Measurements from ENCODE around the gene KCNA10.
"Not testable (repeated sequence)": the region's sequence is repeated elsewhere in the genome, so short reads cannot be mapped to it uniquely, and the experiment has no call there.

The KCNA10 gene

GRCh38 chr1:110526201-110526780 is 7.3 kb upstream of the KCNA10 start:
- H3K9me3 ChIP-seq (ENCODE audit: control insufficient read depth, low read length) = no peaks in the 10 kb centered on the region
- H3K36me3 ChIP-seq (ENCODE audit: control insufficient read depth, insufficient read depth, low read length) = no peaks in the 10 kb centered on the region
- H3K4me3 ChIP-seq (ENCODE audit: low read length) = no peak overlapping the region
- peaks cover 7% of the 10 kb centered on the region for H3K4me1 ChIP-seq (ENCODE audit: control insufficient read depth, insufficient read depth, low read length)
- H3K27me3 ChIP-seq (ENCODE audit: control insufficient read depth, insufficient read depth, low read length) = peaks cover 32% of the 10 kb centered on the region
- no peak overlapping the region for H3K9ac ChIP-seq (ENCODE audit: low read length)

GRCh38 chr1:110525249-110525595 is 6.2 kb upstream of the KCNA10 start:
- no peaks in the 10 kb centered on the region for H3K36me3 ChIP-seq (ENCODE audit: control insufficient read depth, insufficient read depth, low read length)
- no peaks in the 10 kb centered on the region for H3K9me3 ChIP-seq (ENCODE audit: control insufficient read depth, low read length)
- H3K4me1 ChIP-seq (ENCODE audit: control insufficient read depth, insufficient read depth, low read length) = peaks cover 7% of the 10 kb centered on the region
- peaks cover 38% of the 10 kb centered on the region for H3K27me3 ChIP-seq (ENCODE audit: control insufficient read depth, insufficient read depth, low read length)
- no peak overlapping the region for H3K4me3 ChIP-seq (ENCODE audit: low read length)
- no peak overlapping the region for H3K9ac ChIP-seq (ENCODE audit: low read length)

- no peaks in the 10 kb centered on the region for H3K9me3 ChIP-seq (ENCODE audit: control insufficient read depth, low read length)
- H3K4me3 ChIP-seq (ENCODE audit: low read length) = no peak overlapping the region
- peaks cover 38% of the 10 kb centered on the region for H3K27me3 ChIP-seq (ENCODE audit: control insufficient read depth, insufficient read depth, low read length)
- no peak overlapping the region for H3K9ac ChIP-seq (ENCODE audit: low read length)
- peaks cover 7% of the 10 kb centered on the region for H3K4me1 ChIP-seq (ENCODE audit: control insufficient read depth, insufficient read depth, low read length)
- no peaks in the 10 kb centered on the region for H3K36me3 ChIP-seq (ENCODE audit: control insufficient read depth, insufficient read depth, low read length)
Measured at GRCh38 chr1:110524311-110525248, 5.6 kb upstream of the KCNA10 start.

GRCh38 chr1:110523011-110523410 is 4.0 kb upstream of the KCNA10 start:
- H3K36me3 ChIP-seq (ENCODE audit: control insufficient read depth, insufficient read depth, low read length) = no peaks in the 10 kb centered on the region
- H3K4me1 ChIP-seq (ENCODE audit: control insufficient read depth, insufficient read depth, low read length) = peaks cover 7% of the 10 kb centered on the region
- peaks cover 38% of the 10 kb centered on the region for H3K27me3 ChIP-seq (ENCODE audit: control insufficient read depth, insufficient read depth, low read length)
- no peak overlapping the region for H3K9ac ChIP-seq (ENCODE audit: low read length)
- no peak overlapping the region for H3K4me3 ChIP-seq (ENCODE audit: low read length)
- no peaks in the 10 kb centered on the region for H3K9me3 ChIP-seq (ENCODE audit: control insufficient read depth, low read length)

- H3K4me3 ChIP-seq (ENCODE audit: low read length) = no peak overlapping the region
- peaks cover 7% of the 10 kb centered on the region for H3K4me1 ChIP-seq (ENCODE audit: control insufficient read depth, insufficient read depth, low read length)
- H3K9me3 ChIP-seq (ENCODE audit: control insufficient read depth, low read length) = no peaks in the 10 kb centered on the region
- no peaks in the 10 kb centered on the region for H3K36me3 ChIP-seq (ENCODE audit: control insufficient read depth, insufficient read depth, low read length)
- no peak overlapping the region for H3K9ac ChIP-seq (ENCODE audit: low read length)
- H3K27me3 ChIP-seq (ENCODE audit: control insufficient read depth, insufficient read depth, low read length) = peaks cover 38% of the 10 kb centered on the region
Measured at GRCh38 chr1:110522560-110522959, 3.6 kb upstream of the KCNA10 start.

GRCh38 chr1:110520827-110521226 is 1.9 kb upstream of the KCNA10 start:
- no peaks in the 10 kb centered on the region for H3K36me3 ChIP-seq (ENCODE audit: control insufficient read depth, insufficient read depth, low read length)
- H3K4me1 ChIP-seq (ENCODE audit: control insufficient read depth, insufficient read depth, low read length) = peaks cover 7% of the 10 kb centered on the region
- H3K9ac ChIP-seq (ENCODE audit: low read length) = no peak overlapping the region
- no peaks in the 10 kb centered on the region for H3K9me3 ChIP-seq (ENCODE audit: control insufficient read depth, low read length)
- no peak overlapping the region for H3K4me3 ChIP-seq (ENCODE audit: low read length)
- H3K27me3 ChIP-seq (ENCODE audit: control insufficient read depth, insufficient read depth, low read length) = peaks cover 27% of the 10 kb centered on the region

GRCh38 chr1:110515891-110516290 is 3.1 kb downstream of the KCNA10 start:
- Histone ChIP-seq H3K9ac (ENCODE audit: low read length) (no peak overlapping the region), H3K9me3 (ENCODE audit: control insufficient read depth, low read length) (no peaks in the 10 kb centered on the region), H3K36me3 (ENCODE audit: control insufficient read depth, insufficient read depth, low read length) (no peaks in the 10 kb centered on the region), H3K27me3 (ENCODE audit: control insufficient read depth, insufficient read depth, low read length) (peaks cover 6% of the 10 kb centered on the region), H3K4me1 (ENCODE audit: control insufficient read depth, insufficient read depth, low read length) (no peaks in the 10 kb centered on the region), H3K4me3 (ENCODE audit: low read length) (no peak overlapping the region)

GRCh38 chr1:110515041-110515440 is 3.9 kb downstream of the KCNA10 start:
- H3K9me3 ChIP-seq (ENCODE audit: control insufficient read depth, low read length) = no peaks in the 10 kb centered on the region
- H3K4me3 ChIP-seq (ENCODE audit: low read length) = no peak overlapping the region
- no peak overlapping the region for H3K9ac ChIP-seq (ENCODE audit: low read length)
- no peaks in the 10 kb centered on the region for H3K36me3 ChIP-seq (ENCODE audit: control insufficient read depth, insufficient read depth, low read length)
- H3K4me1 ChIP-seq (ENCODE audit: control insufficient read depth, insufficient read depth, low read length) = no peaks in the 10 kb centered on the region
- no peaks in the 10 kb centered on the region for H3K27me3 ChIP-seq (ENCODE audit: control insufficient read depth, insufficient read depth, low read length)

- no peaks in the 10 kb centered on the region for H3K36me3 ChIP-seq (ENCODE audit: control insufficient read depth, insufficient read depth, low read length)
- H3K9ac ChIP-seq (ENCODE audit: low read length) = no peak overlapping the region
- no peaks in the 10 kb centered on the region for H3K4me1 ChIP-seq (ENCODE audit: control insufficient read depth, insufficient read depth, low read length)
- no peaks in the 10 kb centered on the region for H3K9me3 ChIP-seq (ENCODE audit: control insufficient read depth, low read length)
- H3K4me3 ChIP-seq (ENCODE audit: low read length) = no peak overlapping the region
- no peaks in the 10 kb centered on the region for H3K27me3 ChIP-seq (ENCODE audit: control insufficient read depth, insufficient read depth, low read length)
Measured at GRCh38 chr1:110513511-110513910, 5.5 kb downstream of the KCNA10 start.

GRCh38 chr1:110511436-110511835 is 7.5 kb downstream of the KCNA10 start:
- no peaks in the 10 kb centered on the region for H3K9me3 ChIP-seq (ENCODE audit: control insufficient read depth, low read length)
- no peaks in the 10 kb centered on the region for H3K36me3 ChIP-seq (ENCODE audit: control insufficient read depth, insufficient read depth, low read length)
- H3K9ac ChIP-seq (ENCODE audit: low read length) = no peak overlapping the region
- H3K4me1 ChIP-seq (ENCODE audit: control insufficient read depth, insufficient read depth, low read length) = peaks cover 9% of the 10 kb centered on the region
- H3K4me3 ChIP-seq (ENCODE audit: low read length) = no peak overlapping the region
- H3K27me3 ChIP-seq (ENCODE audit: control insufficient read depth, insufficient read depth, low read length) = no peaks in the 10 kb centered on the region

GRCh38 chr1:110510921-110511320 is 8.1 kb downstream of the KCNA10 start:
- H3K9me3 ChIP-seq (ENCODE audit: control insufficient read depth, low read length); H3K27me3 ChIP-seq (ENCODE audit: control insufficient read depth, insufficient read depth, low read length); H3K4me3 ChIP-seq (ENCODE audit: low read length); H3K9ac ChIP-seq (ENCODE audit: low read length); H3K36me3 ChIP-seq (ENCODE audit: control insufficient read depth, insufficient read depth, low read length); H3K4me1 ChIP-seq (ENCODE audit: control insufficient read depth, insufficient read depth, low read length): not testable (repeated sequence)

GRCh38 chr1:110509655-110510054 is 9.3 kb downstream of the KCNA10 start:
- Histone ChIP-seq H3K4me3 (ENCODE audit: low read length) (no peak overlapping the region), H3K4me1 (ENCODE audit: control insufficient read depth, insufficient read depth, low read length) (peaks cover 9% of the 10 kb centered on the region), H3K27me3 (ENCODE audit: control insufficient read depth, insufficient read depth, low read length) (no peaks in the 10 kb centered on the region), H3K9ac (ENCODE audit: low read length) (no peak overlapping the region), H3K9me3 (ENCODE audit: control insufficient read depth, low read length) (no peaks in the 10 kb centered on the region), H3K36me3 (ENCODE audit: control insufficient read depth, insufficient read depth, low read length) (no peaks in the 10 kb centered on the region)
